ENCODE results near the gene AMN.

Gene AMN

GRCh38 chr14:102955636-102956408 is 33.4 kb downstream of the AMN start:
- no peak for TF ChIP-seq CTCF (IDR thresholded peaks at IDR 0.05; ENCODE audit: low read depth, low read length)
- no peak overlapping the region for H3K4me3 ChIP-seq (ENCODE audit: low read depth, low read length)

- TF ChIP-seq CTCF (IDR thresholded peaks at IDR 0.05; ENCODE audit: low read depth, low read length) = no peak
- H3K4me3 ChIP-seq (ENCODE audit: low read depth, low read length) = no peak overlapping the region
Measured at GRCh38 chr14:102957222-102957621, 34.8 kb downstream of the AMN start.

- H3K4me3 ChIP-seq (ENCODE audit: low read depth, low read length) = no peak overlapping the region
- no peak for TF ChIP-seq CTCF (IDR thresholded peaks at IDR 0.05; ENCODE audit: low read depth, low read length)
Measured at GRCh38 chr14:102958461-102958860, 36.0 kb downstream of the AMN start.

GRCh38 chr14:102962111-102962627 is 39.7 kb downstream of the AMN start:
- no peak overlapping the region for H3K4me3 ChIP-seq (ENCODE audit: low read depth, low read length)
- no peak for TF ChIP-seq CTCF (IDR thresholded peaks at IDR 0.05; ENCODE audit: low read depth, low read length)

GRCh38 chr14:102964152-102964730 is 41.8 kb downstream of the AMN start:
- TF ChIP-seq CTCF (IDR thresholded peaks at IDR 0.05; ENCODE audit: low read depth, low read length) = no peak
- H3K4me3 ChIP-seq (ENCODE audit: low read depth, low read length) = no peak overlapping the region

GRCh38 chr14:102965282-102965681 is 42.8 kb downstream of the AMN start:
- no peak overlapping the region for H3K4me3 ChIP-seq (ENCODE audit: low read depth, low read length)
- TF ChIP-seq CTCF (IDR thresholded peaks at IDR 0.05; ENCODE audit: low read depth, low read length) = no peak

- TF ChIP-seq CTCF (IDR thresholded peaks at IDR 0.05; ENCODE audit: low read depth, low read length) = no peak
- no peak overlapping the region for H3K4me3 ChIP-seq (ENCODE audit: low read depth, low read length)
Measured at GRCh38 chr14:102965971-102966655, 43.6 kb downstream of the AMN start.

Measured in WI38 (cell line).